ENCODE data around the gene DIS3L2.
"Not testable (repeated sequence)": the region's sequence is repeated elsewhere in the genome, so short reads cannot be mapped to it uniquely, and the experiment has no call there.

DIS3L2 gene

GRCh38 chr2:232382331-232383225, 421.1 kb downstream of the DIS3L2 start:
- Histone ChIP-seq H3K9me3 (ENCODE audit: low read length) (no peaks in the 10 kb centered on the region), H3K27me3 (ENCODE audit: insufficient read depth, low read length) (0 out of 2 replicates have a peak, but pooled peaks cover 8% of the 10 kb centered on the region), H2AFZ (ENCODE audit: low read length) (no peak overlapping the region), H3K79me2 (ENCODE audit: insufficient read depth, low read length) (no peaks in the 10 kb centered on the region), H3K4me2 (ENCODE audit: low read length) (no peak overlapping the region), H3K27ac (ENCODE audit: low read depth, low read length, poor library complexity, severe bottlenecking) (no peak overlapping the region), H3K9ac (ENCODE audit: low read length) (no peak overlapping the region), H4K20me1 (ENCODE audit: insufficient read depth, low read length) (no peaks in the 10 kb centered on the region), H3F3A (ENCODE audit: insufficient read depth, low read length) (no peaks in the 10 kb centered on the region), H3K4me1 (ENCODE audit: insufficient read depth, low read length, severe bottlenecking) (no peaks in the 10 kb centered on the region), H3K9me2 (ENCODE audit: low read depth, low read length) (no peaks in the 10 kb centered on the region), H3K36me3 (ENCODE audit: insufficient read depth, low read length) (no peaks in the 10 kb centered on the region), H3K4me3 (ENCODE audit: low read depth, low read length, poor library complexity, severe bottlenecking) (no peak overlapping the region)
- TF ChIP-seq, protein P1, sequence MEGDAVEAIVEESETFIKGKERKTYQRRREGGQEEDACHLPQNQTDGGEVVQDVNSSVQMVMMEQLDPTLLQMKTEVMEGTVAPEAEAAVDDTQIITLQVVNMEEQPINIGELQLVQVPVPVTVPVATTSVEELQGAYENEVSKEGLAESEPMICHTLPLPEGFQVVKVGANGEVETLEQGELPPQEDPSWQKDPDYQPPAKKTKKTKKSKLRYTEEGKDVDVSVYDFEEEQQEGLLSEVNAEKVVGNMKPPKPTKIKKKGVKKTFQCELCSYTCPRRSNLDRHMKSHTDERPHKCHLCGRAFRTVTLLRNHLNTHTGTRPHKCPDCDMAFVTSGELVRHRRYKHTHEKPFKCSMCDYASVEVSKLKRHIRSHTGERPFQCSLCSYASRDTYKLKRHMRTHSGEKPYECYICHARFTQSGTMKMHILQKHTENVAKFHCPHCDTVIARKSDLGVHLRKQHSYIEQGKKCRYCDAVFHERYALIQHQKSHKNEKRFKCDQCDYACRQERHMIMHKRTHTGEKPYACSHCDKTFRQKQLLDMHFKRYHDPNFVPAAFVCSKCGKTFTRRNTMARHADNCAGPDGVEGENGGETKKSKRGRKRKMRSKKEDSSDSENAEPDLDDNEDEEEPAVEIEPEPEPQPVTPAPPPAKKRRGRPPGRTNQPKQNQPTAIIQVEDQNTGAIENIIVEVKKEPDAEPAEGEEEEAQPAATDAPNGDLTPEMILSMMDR (IDR thresholded peaks at IDR 0.05; ENCODE audit: low read length), result no peak
- no peak for TF ChIP-seq EZH2 (IDR thresholded peaks at IDR 0.05; ENCODE audit: borderline replicate concordance, low read length)

DNA sequence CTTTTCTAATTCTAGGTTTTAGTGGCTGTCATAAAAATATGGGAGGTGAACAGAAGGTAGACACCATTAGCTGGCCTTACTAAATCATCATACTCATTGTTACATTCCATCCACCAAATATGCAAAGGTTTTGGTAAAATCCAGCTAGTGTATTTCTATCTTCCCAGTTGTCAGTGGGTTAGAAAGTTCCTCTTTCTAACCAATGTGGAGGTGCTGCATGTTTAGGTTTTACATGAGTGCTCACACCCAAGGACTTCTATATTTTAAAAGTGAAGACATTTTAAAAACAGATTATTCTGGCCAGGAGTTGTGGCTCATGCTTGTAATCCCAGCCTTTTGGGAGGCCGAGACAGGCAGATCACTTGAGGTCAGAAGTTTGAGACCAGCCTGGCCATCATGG, 423.0 kb downstream of the DIS3L2 start:
- Histone ChIP-seq H4K20me1 (ENCODE audit: insufficient read depth, low read length) (no peaks in the 10 kb centered on the region), H3K4me3 (ENCODE audit: low read depth, low read length, poor library complexity, severe bottlenecking) (no peak overlapping the region), H3K27me3 (ENCODE audit: insufficient read depth, low read length) (0 out of 2 replicates have a peak, but pooled peaks cover 9% of the 10 kb centered on the region), H3K36me3 (ENCODE audit: insufficient read depth, low read length) (no peaks in the 10 kb centered on the region), H3K4me1 (ENCODE audit: insufficient read depth, low read length, severe bottlenecking) (no peaks in the 10 kb centered on the region), H3K27ac (ENCODE audit: low read depth, low read length, poor library complexity, severe bottlenecking) (no peak overlapping the region), H2AFZ (ENCODE audit: low read length) (no peak overlapping the region), H3K4me2 (ENCODE audit: low read length) (no peak overlapping the region), H3K9me3 (ENCODE audit: low read length) (no peaks in the 10 kb centered on the region), H3F3A (ENCODE audit: insufficient read depth, low read length) (no peaks in the 10 kb centered on the region), H3K9ac (ENCODE audit: low read length) (no peak overlapping the region), H3K79me2 (ENCODE audit: insufficient read depth, low read length) (no peaks in the 10 kb centered on the region), H3K9me2 (ENCODE audit: low read depth, low read length) (no peaks in the 10 kb centered on the region)
- TF ChIP-seq EZH2 (IDR thresholded peaks at IDR 0.05; ENCODE audit: borderline replicate concordance, low read length), result no peak
- TF ChIP-seq, protein P1 (IDR thresholded peaks at IDR 0.05; ENCODE audit: low read length), result no peak

DNA sequence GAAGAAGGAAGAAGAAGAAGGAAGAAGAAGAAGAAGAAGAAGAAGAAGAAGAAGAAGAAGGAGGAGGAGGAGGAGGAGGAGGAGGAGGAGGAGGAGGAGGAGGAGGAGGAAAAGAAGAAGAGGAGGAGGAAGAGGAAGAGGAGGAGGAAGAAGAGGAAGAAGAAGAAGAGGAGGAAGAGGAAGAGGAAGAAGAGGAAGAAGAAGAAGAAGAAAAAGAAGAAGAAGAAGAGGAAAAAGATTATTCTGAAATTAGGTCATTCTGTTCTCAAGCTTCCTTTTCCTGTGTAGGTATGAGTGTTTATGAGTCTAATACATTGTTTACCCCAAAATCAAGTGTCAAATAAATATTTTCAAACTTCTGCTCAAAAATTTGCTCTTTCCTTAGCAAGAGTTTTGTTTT, 423.5 kb downstream of the DIS3L2 start:
- not testable (repeated sequence) for H3F3A ChIP-seq (ENCODE audit: insufficient read depth, low read length); H3K4me3 ChIP-seq (ENCODE audit: low read depth, low read length, poor library complexity, severe bottlenecking)
- H3K27me3 ChIP-seq (ENCODE audit: insufficient read depth, low read length), result 0 out of 2 replicates have a peak, but pooled peaks cover 11% of the 10 kb centered on the region

More for the DNA sequence above, 423.5 kb downstream of the DIS3L2 start:
- not testable (repeated sequence) for H3K36me3 ChIP-seq (ENCODE audit: insufficient read depth, low read length); H3K27ac ChIP-seq (ENCODE audit: low read depth, low read length, poor library complexity, severe bottlenecking); H3K9me2 ChIP-seq (ENCODE audit: low read depth, low read length); H4K20me1 ChIP-seq (ENCODE audit: insufficient read depth, low read length); H3K79me2 ChIP-seq (ENCODE audit: insufficient read depth, low read length); H2AFZ ChIP-seq (ENCODE audit: low read length); H3K9me3 ChIP-seq (ENCODE audit: low read length); H3K9ac ChIP-seq (ENCODE audit: low read length); H3K4me2 ChIP-seq (ENCODE audit: low read length); H3K4me1 ChIP-seq (ENCODE audit: insufficient read depth, low read length, severe bottlenecking)

Measured in OCI-LY1 (cell line).